HAP-1 (cell line): ENCODE data around the gene NPHP1.
"Not testable (repeated sequence)": the region's sequence is repeated elsewhere in the genome, so short reads cannot be mapped to it uniquely, and the experiment has no call there.

Experiments
- DNase-seq, 2 experiments: peaks; one replicate each; pipeline ENCODE4 v3.0.0-alpha.2; 2016 to 2020; ENCODE audit warnings: low spot score in 2 of 2
- H3K27me3 ChIP-seq: fragments of 250-450 bp; sonication (Bioruptor Pico); 2 replicates; pipeline ENCODE4 v1.5.1; 2020; ENCODE audit warnings: low read depth, mild to moderate bottlenecking, moderate library complexity
- H3K36me3 ChIP-seq: fragments of 250-450 bp; sonication (Bioruptor Pico); replicated peaks from 2 replicates; pipeline ENCODE4 v1.5.1; 2020; ENCODE audit warnings: mild to moderate bottlenecking
- H3K4me1 ChIP-seq: fragments of 250-450 bp; sonication (Bioruptor Pico); 2 replicates; pipeline ENCODE4 v1.5.1; 2020; ENCODE audit warnings: mild to moderate bottlenecking
- H3K4me3 ChIP-seq: fragments of 250-450 bp; sonication (Bioruptor Pico); 2 replicates; pipeline ENCODE4 v1.5.1; 2020; ENCODE audit warnings: mild to moderate bottlenecking, moderate library complexity
- H3K9me3 ChIP-seq: fragments of 250-450 bp; sonication (Bioruptor Pico); 2 replicates; pipeline ENCODE4 v1.5.1; 2020; ENCODE audit warnings: mild to moderate bottlenecking, moderate library complexity
- in situ Hi-C: fragments of 300-500 bp; cut with MboI; formaldehyde crosslinking; loops from 3 replicates; pipeline ENCODE4 v1.14.3; 2020; ENCODE audit warnings: low sequenced_read_pairs, inconsistent platforms, mixed read lengths

The NPHP1 gene

GRCh38 chr2:110204408-110205385 lies at the start of gene NPHP1:
Gene NPHP1, minus strand, starts transcription at chr2:110205013. Its CDS starts 45 bp downstream, at chr2:110204968.
- H3K27me3 ChIP-seq: no peaks in the 10 kb centered on the region
- in situ Hi-C loops: no loop called here
- peaks cover 6% of the 10 kb centered on the region; the same call in 1 of the 2 replicates for H3K4me1 ChIP-seq
- peak within 1 kb of the TSS; percentile 56 for H3K4me3 ChIP-seq
- H3K9me3 ChIP-seq: no peaks in the 10 kb centered on the region
- peak; percentile 62 to 89 for DNase-seq
- H3K36me3 ChIP-seq: no peaks in the 10 kb centered on the region

GRCh38 chr2:110248081-110248795 lies 43.4 kb upstream of the NPHP1 start:
- H3K27me3 ChIP-seq, H3K9me3 ChIP-seq, H3K4me1 ChIP-seq, in situ Hi-C loops, DNase-seq, H3K36me3 ChIP-seq, H3K4me3 ChIP-seq: not testable (repeated sequence)

DNA sequence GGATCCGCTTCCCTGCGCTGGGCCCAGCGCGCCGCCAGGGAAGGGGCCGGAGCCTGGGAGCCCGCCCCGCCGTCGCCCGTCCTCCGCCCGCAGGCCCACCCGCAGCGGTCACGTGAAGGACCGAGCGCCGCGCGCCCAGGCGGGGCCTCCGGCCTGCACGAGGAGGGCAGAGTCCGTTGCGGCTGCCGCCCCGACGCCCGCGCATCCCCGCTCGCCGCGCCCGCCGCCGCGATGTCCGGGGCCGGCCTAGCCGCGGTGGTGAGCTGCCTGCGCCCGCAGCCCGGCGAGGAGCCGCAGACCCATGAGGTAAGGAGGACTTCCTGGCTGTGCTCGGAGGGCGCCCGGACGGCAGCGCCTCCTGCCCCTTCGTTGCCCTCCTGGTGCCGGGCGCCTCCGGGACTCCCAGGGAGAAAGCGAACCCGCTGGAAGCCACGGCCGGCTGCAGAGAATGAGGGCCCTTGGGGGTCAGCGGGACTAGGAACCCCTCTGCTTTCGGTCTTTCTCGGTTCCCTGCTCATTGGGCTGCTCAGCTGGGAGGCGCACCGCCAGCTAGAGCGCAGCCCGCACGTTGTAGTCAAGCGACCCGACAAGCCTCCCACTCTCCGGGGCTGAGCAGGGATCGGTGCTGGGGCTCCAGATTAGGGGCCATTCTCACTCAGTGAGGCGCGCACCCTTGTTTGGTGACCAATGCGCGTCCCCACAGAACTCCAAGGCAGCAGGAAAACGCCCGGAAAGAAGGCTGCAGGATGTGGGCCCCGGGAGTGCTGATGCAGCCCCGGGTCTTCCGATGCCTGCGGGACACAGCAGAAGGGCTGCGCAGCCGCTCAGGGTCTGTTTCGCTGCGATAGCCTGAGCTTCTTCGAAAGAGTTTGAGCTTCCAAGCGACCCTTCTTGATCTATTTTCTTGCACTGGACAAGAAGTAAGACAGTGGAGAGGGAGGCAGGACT lies 40.9 kb upstream of the NPHP1 start:
- H3K4me1 ChIP-seq, H3K4me3 ChIP-seq, H3K36me3 ChIP-seq, DNase-seq, H3K9me3 ChIP-seq, H3K27me3 ChIP-seq, in situ Hi-C loops: not testable (repeated sequence)

DNA sequence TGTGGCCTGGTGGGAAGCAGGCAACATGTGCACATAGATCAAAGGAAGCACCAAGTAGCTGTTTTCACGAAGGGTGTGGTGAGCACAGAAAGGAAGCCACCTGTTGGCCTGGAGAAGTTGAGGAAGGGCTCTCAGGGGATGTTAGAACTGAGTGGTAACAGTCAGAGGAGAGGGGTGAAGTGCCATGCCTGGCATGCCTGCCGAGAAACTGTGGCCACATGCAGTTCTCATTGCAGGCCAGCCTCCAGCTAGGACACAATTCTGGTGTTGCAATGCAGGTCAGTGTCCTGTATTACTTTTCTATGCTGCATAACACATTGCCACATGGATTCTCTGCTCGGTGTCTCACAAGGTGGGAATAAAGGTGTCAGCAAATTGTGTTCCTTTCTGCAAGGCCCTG lies 38.5 kb upstream of the NPHP1 start:
- H3K4me1 ChIP-seq, H3K9me3 ChIP-seq, H3K4me3 ChIP-seq, DNase-seq, H3K36me3 ChIP-seq, in situ Hi-C loops, H3K27me3 ChIP-seq: not testable (repeated sequence)

DNA sequence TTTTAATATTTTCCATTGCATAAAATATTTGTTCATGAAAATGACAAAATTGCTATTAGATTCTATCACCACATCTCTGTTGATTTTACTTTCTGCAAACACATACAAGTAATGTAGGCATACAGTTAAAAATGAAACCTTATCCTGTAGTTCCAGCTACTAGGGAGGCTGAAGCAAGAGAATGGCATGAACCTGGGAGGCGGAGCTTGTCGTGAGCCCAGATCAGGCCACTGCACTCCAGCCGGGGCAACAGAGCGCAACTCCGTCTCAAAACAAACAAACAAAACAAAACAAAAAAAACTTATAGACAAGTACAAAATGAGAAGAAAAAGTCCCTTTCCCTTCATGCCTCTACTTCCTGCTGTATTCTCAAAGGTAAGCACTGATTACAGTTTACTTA lies 29.7 kb upstream of the NPHP1 start:
- H3K4me3 ChIP-seq, DNase-seq, H3K36me3 ChIP-seq, H3K27me3 ChIP-seq, H3K9me3 ChIP-seq, in situ Hi-C loops, H3K4me1 ChIP-seq: not testable (repeated sequence)

DNA sequence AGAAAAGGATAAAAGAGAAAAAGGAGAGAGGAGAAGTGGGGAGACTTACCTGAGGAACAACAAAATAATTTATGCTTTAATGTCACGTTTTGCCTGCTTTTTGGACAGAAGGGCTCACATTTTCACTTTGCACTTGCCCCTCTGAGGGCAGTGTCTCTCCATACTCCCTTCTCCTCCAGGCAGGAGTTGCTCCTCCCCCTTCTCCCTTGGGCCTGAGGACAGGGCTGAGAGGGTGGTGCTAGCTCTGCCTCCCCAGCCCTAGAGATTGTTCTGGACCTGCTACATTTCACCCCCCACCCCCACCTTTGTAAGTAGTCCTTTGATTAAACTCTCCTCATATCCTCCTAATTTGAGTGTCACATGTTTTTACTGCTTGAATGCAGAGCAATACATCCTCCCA lies 25.1 kb upstream of the NPHP1 start:
- H3K4me1 ChIP-seq, H3K27me3 ChIP-seq, DNase-seq, H3K4me3 ChIP-seq, H3K36me3 ChIP-seq, H3K9me3 ChIP-seq, in situ Hi-C loops: not testable (repeated sequence)

- H3K36me3 ChIP-seq, H3K27me3 ChIP-seq, in situ Hi-C loops, H3K4me3 ChIP-seq, H3K4me1 ChIP-seq, DNase-seq, H3K9me3 ChIP-seq: not testable (repeated sequence)
Measured at GRCh38 chr2:110222626-110223025, 17.8 kb upstream of the NPHP1 start.

DNA sequence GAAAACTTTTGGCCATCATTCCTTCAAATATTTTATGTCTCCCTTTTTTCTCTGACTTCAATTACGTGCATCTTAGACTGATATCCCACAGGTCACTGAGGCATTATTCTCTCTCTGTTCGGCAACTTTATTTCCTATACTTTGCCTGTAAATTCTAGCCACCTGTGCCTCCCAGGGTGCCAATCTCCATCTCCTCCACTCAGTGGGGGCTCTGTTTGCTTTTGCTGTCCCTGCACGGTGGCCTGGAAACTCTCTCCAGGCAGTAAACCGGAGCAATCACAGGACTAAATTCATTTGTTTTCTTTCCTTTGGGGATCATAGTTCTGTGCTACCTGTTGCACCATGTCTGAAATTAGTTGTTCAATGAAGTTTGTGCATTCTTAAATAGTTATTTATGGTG lies 17.1 kb upstream of the NPHP1 start:
- in situ Hi-C loops: no loop called here
- DNase-seq: no peak
- Histone ChIP-seq H3K36me3 (no peaks in the 10 kb centered on the region), H3K27me3 (peaks cover 13% of the 10 kb centered on the region), H3K9me3 (no peaks in the 10 kb centered on the region), H3K4me3 (no peak overlapping the region), H3K4me1 (no peaks in the 10 kb centered on the region)

GRCh38 chr2:110220190-110220564 lies 15.4 kb upstream of the NPHP1 start:
- in situ Hi-C loops: no loop called here
- H3K36me3 ChIP-seq: no peaks in the 10 kb centered on the region
- H3K9me3 ChIP-seq: no peaks in the 10 kb centered on the region
- no peak for DNase-seq
- H3K4me3 ChIP-seq: no peak overlapping the region
- peaks cover 13% of the 10 kb centered on the region for H3K27me3 ChIP-seq
- no peaks in the 10 kb centered on the region for H3K4me1 ChIP-seq

DNA sequence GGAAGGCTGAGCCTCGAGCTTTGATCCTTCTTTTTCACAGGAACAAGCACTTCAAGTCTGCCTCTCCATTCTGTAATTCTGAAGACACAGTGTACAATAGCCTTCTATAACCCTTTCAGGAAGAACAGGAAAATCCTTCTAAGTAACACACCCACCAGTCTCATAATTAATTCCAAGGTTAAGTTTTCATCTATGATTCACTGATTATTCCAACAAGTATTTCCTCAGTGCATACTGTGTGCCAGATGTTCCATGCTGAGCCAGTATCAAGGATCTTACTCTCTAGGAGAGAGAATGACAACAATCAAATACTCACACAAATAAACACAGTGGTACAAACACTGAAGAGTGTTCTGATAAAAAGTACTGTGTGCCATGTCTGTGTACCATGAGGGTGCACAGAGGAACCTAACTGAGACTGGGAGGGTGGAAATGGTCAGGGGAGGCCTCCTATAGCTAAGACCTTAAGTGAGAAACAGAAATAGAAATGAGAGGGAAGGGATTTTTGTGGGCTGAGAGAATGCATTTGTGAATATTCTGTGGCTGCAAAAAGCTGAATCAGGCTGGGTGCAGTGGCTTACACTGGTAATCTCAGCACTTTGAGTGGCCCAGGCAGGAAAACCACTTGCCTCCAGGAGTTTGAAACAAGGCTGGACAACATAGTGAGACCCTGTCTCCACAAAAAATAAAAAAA lies 14.8 kb upstream of the NPHP1 start:
- Histone ChIP-seq H3K4me3 (no peak overlapping the region), H3K4me1 (no peaks in the 10 kb centered on the region)
- in situ Hi-C loops: no loop called here

GRCh38 chr2:110218889-110219288 lies 14.1 kb upstream of the NPHP1 start:
- H3K4me3 ChIP-seq, DNase-seq, H3K9me3 ChIP-seq, H3K36me3 ChIP-seq, H3K4me1 ChIP-seq, in situ Hi-C loops: not testable (repeated sequence)
- peaks cover 15% of the 10 kb centered on the region for H3K27me3 ChIP-seq

More for the DNA sequence above, 14.8 kb upstream of the NPHP1 start:
- Histone ChIP-seq H3K36me3 (no peaks in the 10 kb centered on the region), H3K9me3 (no peaks in the 10 kb centered on the region), H3K27me3 (peaks cover 15% of the 10 kb centered on the region)
- DNase-seq: no peak

- Histone ChIP-seq H3K36me3 (no peaks in the 10 kb centered on the region), H3K4me3 (no peak overlapping the region), H3K27me3 (peaks cover 12% of the 10 kb centered on the region), H3K9me3 (no peaks in the 10 kb centered on the region; the same call in 1 of the 2 replicates), H3K4me1 (peaks cover 2% of the 10 kb centered on the region; the same call in 1 of the 2 replicates)
- in situ Hi-C loops: no loop called here
- DNase-seq: no peak
Measured at GRCh38 chr2:110216803-110217202, 12.0 kb upstream of the NPHP1 start.

- in situ Hi-C loops: no loop called here
- Histone ChIP-seq H3K27me3 (peaks cover 11% of the 10 kb centered on the region), H3K4me1 (peaks cover 6% of the 10 kb centered on the region), H3K4me3 (no peak overlapping the region), H3K36me3 (0 out of 2 replicates have a peak, but pooled peaks cover 2% of the 10 kb centered on the region), H3K9me3 (no peaks in the 10 kb centered on the region; the same call in 1 of the 2 replicates)
- DNase-seq: no peak
Measured at GRCh38 chr2:110216199-110216598, 11.4 kb upstream of the NPHP1 start.
